Esophagus muscularis mucosa (tissue), 4 donors: ENCODE measurements around the gene ITGA2.

Source experiments
- EP300 ChIP-seq: sonication (generic); formaldehyde crosslinking; IDR thresholded peaks from one replicate; pipeline ENCODE4 v1.6.1; 2017; ENCODE audit warnings: antibody characterized with exemption
- POLR2A ChIP-seq: fragments of 450-650 bp; IDR thresholded peaks from one replicate; pipeline ENCODE4 v1.6.1; 2017; ENCODE audit warnings: antibody characterized with exemption, moderate library complexity, mild to moderate bottlenecking, low read depth
- POLR2AphosphoS5 ChIP-seq, 2 donors: sonication (generic); formaldehyde crosslinking; IDR thresholded peaks; one replicate each; pipeline ENCODE4 v1.6.1; 2017; ENCODE audit warnings: antibody characterized with exemption in 2 of 2
- TF ChIP-seq, protein P1 (sequence below), 3 experiments: fragments of 200-600 bp in 2 of 3; fragments of 450-650 bp in 1 of 3; sonication (generic) in 2 of 3; IDR thresholded peaks; one replicate each; pipeline ENCODE4 v1.5.1; 2017 to 2019; ENCODE audit warnings: antibody characterized with exemption in 3 of 3, mild to moderate bottlenecking in 2 of 3, moderate library complexity in 1 of 3

DNA sequence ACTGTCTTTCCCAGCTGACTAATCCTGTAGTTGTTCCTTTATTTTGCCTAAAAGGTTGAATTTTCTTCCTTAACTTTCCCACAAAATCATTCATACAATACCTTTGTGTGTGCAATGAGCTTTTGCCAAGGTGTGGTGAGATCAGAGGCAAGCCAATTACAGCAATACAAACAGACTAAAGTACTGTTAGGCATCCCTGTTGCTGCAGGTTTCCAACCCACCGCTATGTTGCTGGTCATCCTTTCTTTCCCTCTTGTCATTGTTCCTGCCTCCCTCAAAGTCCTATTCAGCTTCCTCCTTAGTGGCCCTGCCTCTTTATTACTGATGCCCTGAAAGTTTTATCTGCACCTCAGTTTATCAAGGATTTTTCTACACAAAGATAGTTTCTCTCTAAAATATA, 22.1 kb downstream of the ITGA2 start:
- TF ChIP-seq, protein P1, sequence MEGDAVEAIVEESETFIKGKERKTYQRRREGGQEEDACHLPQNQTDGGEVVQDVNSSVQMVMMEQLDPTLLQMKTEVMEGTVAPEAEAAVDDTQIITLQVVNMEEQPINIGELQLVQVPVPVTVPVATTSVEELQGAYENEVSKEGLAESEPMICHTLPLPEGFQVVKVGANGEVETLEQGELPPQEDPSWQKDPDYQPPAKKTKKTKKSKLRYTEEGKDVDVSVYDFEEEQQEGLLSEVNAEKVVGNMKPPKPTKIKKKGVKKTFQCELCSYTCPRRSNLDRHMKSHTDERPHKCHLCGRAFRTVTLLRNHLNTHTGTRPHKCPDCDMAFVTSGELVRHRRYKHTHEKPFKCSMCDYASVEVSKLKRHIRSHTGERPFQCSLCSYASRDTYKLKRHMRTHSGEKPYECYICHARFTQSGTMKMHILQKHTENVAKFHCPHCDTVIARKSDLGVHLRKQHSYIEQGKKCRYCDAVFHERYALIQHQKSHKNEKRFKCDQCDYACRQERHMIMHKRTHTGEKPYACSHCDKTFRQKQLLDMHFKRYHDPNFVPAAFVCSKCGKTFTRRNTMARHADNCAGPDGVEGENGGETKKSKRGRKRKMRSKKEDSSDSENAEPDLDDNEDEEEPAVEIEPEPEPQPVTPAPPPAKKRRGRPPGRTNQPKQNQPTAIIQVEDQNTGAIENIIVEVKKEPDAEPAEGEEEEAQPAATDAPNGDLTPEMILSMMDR (IDR thresholded peaks at IDR 0.05): no peak
- TF ChIP-seq EP300: no peak
- TF ChIP-seq POLR2A: no peak
- TF ChIP-seq POLR2AphosphoS5 (IDR thresholded peaks at IDR 0.05): no peak
